ENCODE results near the gene TDRD6. TPM values are rescaled to one million over a fixed set of nuclear protein-coding genes. Genes with fewer than 3 reads are reported as not detected.

Gene TDRD6
- total and polyA plus RNA-seq, 2 donors (not counting 3 experiments of a cell fraction or from before 2014, with no cell fraction given), result under 0.01 TPM; not detected in 1

GRCh38 chr6:46749731-46750130 lies 62.0 kb downstream of the TDRD6 start:
- Histone ChIP-seq H3K9ac (replicated peaks; ENCODE audit: extremely low read depth, insufficient read depth, low read length) (no peak overlapping the region), H3K9me1 (replicated peaks; ENCODE audit: control insufficient read depth, extremely low read depth, insufficient read depth, low read length) (no peaks in the 10 kb centered on the region), H3K4me3 (replicated peaks in 1 of 3; ENCODE audit: insufficient read depth in 1 of 3, low read depth in 1 of 3, low read length in 3 of 3) (no peak overlapping the region), H3K4me2 (ENCODE audit: insufficient read depth, low read length) (no peak overlapping the region), H3K36me3 (ENCODE audit: control insufficient read depth in 2 of 2, extremely low read depth in 1 of 2, insufficient read depth in 2 of 2, low read length in 2 of 2) (no peaks in the 10 kb centered on the region), H4K20me1 (replicated peaks; ENCODE audit: control insufficient read depth, extremely low read depth, insufficient read depth, low read length) (no peaks in the 10 kb centered on the region), H3K9me3 (replicated peaks; ENCODE audit: control insufficient read depth, insufficient read depth, low read length) (no peaks in the 10 kb centered on the region), H3K27ac (ENCODE audit: insufficient read depth, low read depth, low read length) (no peak overlapping the region), H3K79me2 (ENCODE audit: control insufficient read depth, insufficient read depth, low read length) (no peaks in the 10 kb centered on the region), H3K4me1 (ENCODE audit: control insufficient read depth, extremely low read depth, insufficient read depth, low read length) (no peaks in the 10 kb centered on the region), H3K27me3 (ENCODE audit: control insufficient read depth in 2 of 2, insufficient read depth in 2 of 2, low read length in 2 of 2) (no peaks in the 10 kb centered on the region), H2AFZ (ENCODE audit: low read depth, low read length) (no peak overlapping the region)
- dilution Hi-C loops (cut with MboI; ENCODE audit: extremely low pct_ligation_motif_present, low sequenced_read_pairs) (no loop called here), intact Hi-C loops (cut with micrococcal nuclease) (no loop called here)
- FAIRE-seq, result no peak
- ChIA-PET CTCF (interaction anchor here (0.6 kb wide), 1 partner anchor 32 kb away, joined by 4 read pairs; no protein-coding TSS in a partner anchor), POLR2A (no interaction called here)
- no TSS peak for BruUV-seq (replicated peaks)
- TF ChIP-seq EZH2 (IDR thresholded peaks at IDR 0.05; ENCODE audit: borderline replicate concordance, low read depth, low read length, severe bottlenecking) (no peak), FOS (IDR thresholded peaks at IDR 0.05; ENCODE audit: borderline replicate concordance, insufficient read depth, low read length) (no peak), GATA2 (IDR thresholded peaks at IDR 0.05; ENCODE audit: insufficient read depth, insufficient read length, low read depth, low read length) (no peak)
- no peak for DNase-seq (ENCODE audit: low read depth, low spot score)

- H3K9me3 ChIP-seq (replicated peaks; ENCODE audit: control insufficient read depth, insufficient read depth, low read length), result no peaks in the 10 kb centered on the region
- intact Hi-C loops (cut with micrococcal nuclease) (no loop called here), dilution Hi-C loops (cut with MboI; ENCODE audit: extremely low pct_ligation_motif_present, low sequenced_read_pairs) (no loop called here)
- POLR2A ChIA-PET, result no interaction called here
- no peaks in the 10 kb centered on the region for H3K9me1 ChIP-seq (replicated peaks; ENCODE audit: control insufficient read depth, extremely low read depth, insufficient read depth, low read length)
- no peak for DNase-seq (ENCODE audit: low read depth, low spot score)
- BruUV-seq (replicated peaks), result no TSS peak
- H2AFZ ChIP-seq (ENCODE audit: low read depth, low read length), result no peak overlapping the region
- H3K27me3 ChIP-seq (ENCODE audit: control insufficient read depth in 2 of 2, insufficient read depth in 2 of 2, low read length in 2 of 2), result no peaks in the 10 kb centered on the region
- H3K9ac ChIP-seq (replicated peaks; ENCODE audit: extremely low read depth, insufficient read depth, low read length), result no peak overlapping the region
- FAIRE-seq, result no peak
- no peak overlapping the region for H3K27ac ChIP-seq (ENCODE audit: insufficient read depth, low read depth, low read length)
- CTCF ChIA-PET, result no interaction called here
- no peaks in the 10 kb centered on the region for H3K79me2 ChIP-seq (ENCODE audit: control insufficient read depth, insufficient read depth, low read length)
- no peaks in the 10 kb centered on the region for H4K20me1 ChIP-seq (replicated peaks; ENCODE audit: control insufficient read depth, extremely low read depth, insufficient read depth, low read length)
- TF ChIP-seq JUN (IDR thresholded peaks at IDR 0.05; ENCODE audit: borderline replicate concordance, insufficient read depth, insufficient read length, low read depth), result no peak
- TF ChIP-seq POLR2AphosphoS5 (IDR thresholded peaks at IDR 0.05; ENCODE audit: insufficient read depth, low read depth, low read length), result no peak
- TF ChIP-seq MYC (IDR thresholded peaks at IDR 0.05; ENCODE audit: low read depth, low read length), result no peak
- no peak for TF ChIP-seq POLR2A (IDR thresholded peaks at IDR 0.05; ENCODE audit: low read depth, low read length)
- no peak for TF ChIP-seq EZH2 (IDR thresholded peaks at IDR 0.05; ENCODE audit: borderline replicate concordance, low read depth, low read length, severe bottlenecking)
- TF ChIP-seq MAX (IDR thresholded peaks at IDR 0.05; ENCODE audit: insufficient read depth, insufficient read length), result no peak
- no peak for TF ChIP-seq FOS (IDR thresholded peaks at IDR 0.05; ENCODE audit: borderline replicate concordance, insufficient read depth, low read length)
- TF ChIP-seq CTCF (IDR thresholded peaks at IDR 0.05; ENCODE audit: extremely low read depth in 1 of 2, insufficient read depth in 1 of 2, low read depth in 1 of 2, low read length in 2 of 2), result no peak
- no peak for TF ChIP-seq GATA2 (IDR thresholded peaks at IDR 0.05; ENCODE audit: insufficient read depth, insufficient read length, low read depth, low read length)
- no peak overlapping the region for H3K4me2 ChIP-seq (ENCODE audit: insufficient read depth, low read length)
- no peak overlapping the region for H3K4me3 ChIP-seq (replicated peaks in 1 of 3; ENCODE audit: insufficient read depth in 1 of 3, low read depth in 1 of 3, low read length in 3 of 3)
- no peaks in the 10 kb centered on the region for H3K36me3 ChIP-seq (ENCODE audit: control insufficient read depth in 2 of 2, extremely low read depth in 1 of 2, insufficient read depth in 2 of 2, low read length in 2 of 2)
- no peaks in the 10 kb centered on the region for H3K4me1 ChIP-seq (ENCODE audit: control insufficient read depth, extremely low read depth, insufficient read depth, low read length)
These were observed 64.0 kb downstream of the TDRD6 start for GRCh38 chr6:46751658-46752057.

Measured in endothelial cell of umbilical vein (primary cell).